AG10803 (cell line): ENCODE measurements around the gene PDZD2.

Source experiments
- DNase-seq: peaks from one replicate; pipeline ENCODE4 v3.0.0; 2010; ENCODE audit warnings: low read depth
- H3K4me3 ChIP-seq: 2 replicates; pipeline ENCODE4 v1.5.1; 2011; ENCODE audit warnings: mild to moderate bottlenecking, low read length, control low read depth
- CTCF ChIP-seq: conservative IDR thresholded peaks from 2 replicates; pipeline ENCODE4 v1.5.1; 2011; ENCODE audit warnings: mild to moderate bottlenecking, low read length, control low read depth, inconsistent platforms

PDZD2 gene

DNA sequence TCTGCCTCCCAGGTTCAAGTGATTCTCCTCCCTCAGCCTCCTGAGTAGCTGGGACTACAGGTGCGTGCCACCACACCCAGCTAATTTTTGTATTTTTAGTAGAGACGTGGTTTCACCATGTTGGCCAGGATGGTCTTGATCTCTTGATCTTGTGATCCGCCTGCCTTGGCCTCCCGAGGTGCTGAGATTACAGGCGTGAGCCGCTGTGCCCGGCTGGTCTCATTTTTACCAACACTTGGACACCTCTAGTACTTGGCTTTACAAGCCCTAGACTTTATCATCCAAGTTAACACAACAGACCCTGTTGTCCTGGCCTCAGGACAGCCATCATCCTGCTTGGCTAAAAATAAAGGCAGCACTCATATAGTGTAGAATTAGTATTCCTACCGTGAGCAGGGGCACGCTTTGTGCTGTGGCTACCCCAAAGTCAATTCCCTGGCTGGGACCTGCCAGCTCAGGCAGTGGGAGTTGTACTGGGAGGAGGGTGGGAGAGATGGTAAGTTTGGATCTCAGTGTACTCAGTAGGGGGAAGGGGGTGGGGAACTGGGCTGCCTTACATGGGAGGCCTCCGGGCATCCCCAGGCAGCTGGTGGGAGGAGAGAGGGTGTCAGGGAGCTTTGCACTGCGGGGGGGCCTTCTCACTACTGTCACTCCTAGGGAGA, 6.6 kb downstream of the PDZD2 start:
- DNase-seq = no peak
- TF ChIP-seq CTCF = no peak
- H3K4me3 ChIP-seq = no peak overlapping the region

- no peak for DNase-seq
- no peak for TF ChIP-seq CTCF
- no peak overlapping the region for H3K4me3 ChIP-seq
These were observed 9.4 kb downstream of the PDZD2 start for GRCh38 chr5:31648326-31648725.

- TF ChIP-seq CTCF = no peak
- no peak for DNase-seq
- H3K4me3 ChIP-seq = no peak overlapping the region
These were observed 12.3 kb downstream of the PDZD2 start for GRCh38 chr5:31651241-31651640.

GRCh38 chr5:31655491-31655890, 16.6 kb downstream of the PDZD2 start:
- no peak for TF ChIP-seq CTCF
- no peak overlapping the region for H3K4me3 ChIP-seq
- no peak for DNase-seq

- TF ChIP-seq CTCF = no peak
- DNase-seq = no peak
- H3K4me3 ChIP-seq = no peak overlapping the region
These were observed 17.9 kb downstream of the PDZD2 start for GRCh38 chr5:31656806-31657205.

DNA sequence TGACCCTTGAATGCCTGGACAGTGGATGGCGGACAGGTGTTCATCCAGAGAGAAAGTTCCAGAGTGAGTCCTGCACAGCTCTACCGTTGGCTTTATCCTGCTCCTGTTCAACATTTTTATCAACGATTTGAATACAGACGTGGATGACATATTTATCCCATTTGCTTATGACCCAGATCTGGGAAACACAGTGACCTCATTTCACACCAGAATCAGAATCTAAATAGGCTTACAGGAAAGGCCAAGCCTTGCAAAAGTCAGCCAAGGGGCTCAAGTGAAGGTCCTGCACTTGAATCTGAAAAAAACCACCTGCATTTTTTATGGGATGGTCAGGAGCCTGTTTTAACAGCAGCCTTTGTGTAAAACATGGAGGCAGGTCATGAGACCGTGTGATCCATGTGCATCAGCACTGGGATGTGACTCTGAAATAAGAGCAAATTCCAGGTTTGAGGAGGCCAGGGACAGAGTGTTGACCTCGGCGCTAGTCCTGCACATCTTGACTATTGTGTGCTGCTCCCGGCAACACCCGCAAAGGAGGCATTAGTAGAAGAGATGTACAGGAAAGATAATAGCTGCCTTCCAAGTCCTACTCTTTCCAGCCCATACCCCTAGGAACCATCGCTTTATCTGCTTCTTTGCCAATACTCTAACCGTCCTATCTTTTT, 18.5 kb downstream of the PDZD2 start:
- H3K4me3 ChIP-seq = no peak overlapping the region
- no peak for DNase-seq
- no peak for TF ChIP-seq CTCF

GRCh38 chr5:31661257-31661656, 22.3 kb downstream of the PDZD2 start:
- TF ChIP-seq CTCF = no peak
- H3K4me3 ChIP-seq = no peak overlapping the region
- DNase-seq = no peak
